Heart left ventricle (tissue), 13 donors: ENCODE measurements around the gene CCDC195.

Experiments
- POLR2A ChIP-seq, 2 donors: fragments of 450-650 bp; IDR thresholded peaks; one replicate each; pipeline ENCODE4 v1.6.1; 2017; ENCODE audit warnings: antibody characterized with exemption in 2 of 2, mild to moderate bottlenecking in 2 of 2, moderate library complexity in 2 of 2
- TF ChIP-seq, protein P1 (sequence below), 12 donors: fragments of 200-600 bp; sonication (generic) in 4 of 12; IDR thresholded peaks; one replicate each; pipeline versions ENCODE4 v1.5.0 to v1.8.0; 2018 to 2022; ENCODE audit warnings: antibody characterized with exemption in 12 of 12, mild to moderate bottlenecking in 5 of 12
- donor health status: ischemic (EF 13 %, LVEDD 7.1; RV severe dilation, severe dysfunction).
- donor health status: DM: no; HTN: yes; CAD: no.
- donor health status: DM: no; HTN: no; CAD: no.
- donor health status: ischemic (EF 25% LVEDD 6.9; RV normal size, moderate dysfunction).
- donor health status: ischemic (EF 25% LVEDD 5.7; RV mildly dilated, moderate dysfunction).
- donor health status: ischemic (EF 35%, LVEDD 5.7; RV mildly dilated, moderate dysfunction).
- donor health status: nonischemic (EF 11% LVEDD 7.7; RV severe dilation, severe dysfunction).
- donor health status: DM: yes; HTN: yes; CAD: no.
- donor health status: PGD.
- donor health status: ischemic (EF 29% LVEDD 5.4; RV normal size, mild dysfunction).
- donor health status: nonischemic (EF 23%, LVEDD 6.1; RV moderate dilation, normal function).

DNA sequence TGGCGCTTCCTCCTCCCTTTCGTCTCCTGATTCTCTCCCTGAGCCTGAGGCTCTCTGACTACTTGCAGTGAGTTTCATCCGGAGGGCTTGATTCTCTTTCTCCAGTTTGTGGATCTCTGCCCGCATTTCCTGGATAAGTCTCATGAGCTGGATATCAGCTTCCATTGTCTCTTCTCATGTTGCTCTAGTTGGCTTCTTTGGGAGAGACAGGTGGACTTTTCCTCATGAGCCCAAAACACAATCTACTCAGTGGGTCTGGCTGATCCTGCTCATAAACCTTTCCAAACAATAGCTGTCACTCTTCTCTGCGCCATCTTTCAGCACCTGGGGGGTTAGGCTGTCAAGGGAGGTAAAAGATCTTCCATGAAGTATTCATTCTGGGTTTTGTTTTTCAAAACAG lies at the start of gene CCDC195:
- no peak for TF ChIP-seq POLR2A (IDR thresholded peaks at IDR 0.05)
- TF ChIP-seq, protein P1, sequence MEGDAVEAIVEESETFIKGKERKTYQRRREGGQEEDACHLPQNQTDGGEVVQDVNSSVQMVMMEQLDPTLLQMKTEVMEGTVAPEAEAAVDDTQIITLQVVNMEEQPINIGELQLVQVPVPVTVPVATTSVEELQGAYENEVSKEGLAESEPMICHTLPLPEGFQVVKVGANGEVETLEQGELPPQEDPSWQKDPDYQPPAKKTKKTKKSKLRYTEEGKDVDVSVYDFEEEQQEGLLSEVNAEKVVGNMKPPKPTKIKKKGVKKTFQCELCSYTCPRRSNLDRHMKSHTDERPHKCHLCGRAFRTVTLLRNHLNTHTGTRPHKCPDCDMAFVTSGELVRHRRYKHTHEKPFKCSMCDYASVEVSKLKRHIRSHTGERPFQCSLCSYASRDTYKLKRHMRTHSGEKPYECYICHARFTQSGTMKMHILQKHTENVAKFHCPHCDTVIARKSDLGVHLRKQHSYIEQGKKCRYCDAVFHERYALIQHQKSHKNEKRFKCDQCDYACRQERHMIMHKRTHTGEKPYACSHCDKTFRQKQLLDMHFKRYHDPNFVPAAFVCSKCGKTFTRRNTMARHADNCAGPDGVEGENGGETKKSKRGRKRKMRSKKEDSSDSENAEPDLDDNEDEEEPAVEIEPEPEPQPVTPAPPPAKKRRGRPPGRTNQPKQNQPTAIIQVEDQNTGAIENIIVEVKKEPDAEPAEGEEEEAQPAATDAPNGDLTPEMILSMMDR (IDR thresholded peaks at IDR 0.05) = no peak
